A673 (cell line): ENCODE data around the gene LDB2. TPM values are rescaled to one million over a fixed set of nuclear protein-coding genes. Genes with fewer than 3 reads are reported as not detected.

Experiments
- BruUV-seq: library from RNA; stranded (reverse); fragments of 400-500 nt; replicated peaks from 2 replicates; lab custom pipeline; 2021; lab: Mats Ljungman, UMichigan
- CTCF ChIA-PET: fragments of 300-600 bp; sonication (Branson Sonifier 250); formaldehyde crosslinking; loops from one replicate; lab custom pipeline; 2022; ENCODE audit warnings: antibody characterized with exemption; lab: Charles Lee
- POLR2A ChIA-PET: fragments of 300-600 bp; sonication (Branson Sonifier 250); formaldehyde crosslinking; loops from one replicate; lab custom pipeline; 2022; ENCODE audit warnings: antibody characterized with exemption; ENCODE audit not compliant: low non-redundant PET; lab: Charles Lee
- DNase-seq: peaks from one replicate; pipeline ENCODE4 v3.0.0-alpha.2; 2015; ENCODE audit warnings: low spot score
- H3K27ac ChIP-seq: fragments of 200-600 bp; sonication (generic); 2 replicates; pipeline ENCODE4 v1.5.1; 2016; ENCODE audit warnings: mixed run types, low read depth, mild to moderate bottlenecking, mixed read lengths, antibody characterized with exemption, low read length; ENCODE audit not compliant: poor library complexity, severe bottlenecking
- H3K27me3 ChIP-seq: fragments of 200-600 bp; sonication (generic); replicated peaks from 2 replicates; pipeline ENCODE4 v1.6.1; 2017; ENCODE audit warnings: mixed run types, low read depth, mild to moderate bottlenecking, mixed read lengths, antibody characterized with exemption, low read length; ENCODE audit not compliant: insufficient read depth, poor library complexity
- H3K36me3 ChIP-seq: fragments of 200-600 bp; sonication (generic); 2 replicates; pipeline ENCODE4 v1.6.1; 2016; ENCODE audit warnings: mixed run types, mild to moderate bottlenecking, mixed read lengths, antibody characterized with exemption, low read length; ENCODE audit not compliant: insufficient read depth, poor library complexity, severe bottlenecking
- H3K4me1 ChIP-seq: fragments of 200-600 bp; sonication (generic); 2 replicates; pipeline ENCODE4 v1.6.1; 2017; ENCODE audit warnings: mixed run types, mild to moderate bottlenecking, mixed read lengths, antibody characterized with exemption, low read length; ENCODE audit not compliant: insufficient read depth, poor library complexity, severe bottlenecking
- H3K4me3 ChIP-seq: fragments of 200-600 bp; sonication (generic); 2 replicates; pipeline ENCODE4 v1.5.1; 2016; ENCODE audit warnings: low read depth, mixed run types, mild to moderate bottlenecking, mixed read lengths, low read length; ENCODE audit not compliant: poor library complexity, severe bottlenecking
- H3K9me3 ChIP-seq: fragments of 200-600 bp; sonication (generic); 2 replicates; pipeline ENCODE4 v1.6.1; 2016; ENCODE audit warnings: mixed run types, low read depth, mild to moderate bottlenecking, mixed read lengths, antibody characterized with exemption, low read length; ENCODE audit not compliant: poor library complexity, severe bottlenecking
- EZH2 ChIP-seq: fragments of 200-600 bp; sonication (generic); IDR thresholded peaks from 2 replicates; pipeline ENCODE4 v1.6.1; 2017; ENCODE audit warnings: borderline replicate concordance, low read depth, mild to moderate bottlenecking, mixed read lengths, antibody characterized with exemption, low read length; ENCODE audit not compliant: poor library complexity, severe bottlenecking
- intact Hi-C: fragments of 100-400 bp; cut with micrococcal nuclease; formaldehyde crosslinking; loops from one replicate; pipeline ENCODE4 v1.10.0; 2022; ENCODE audit not compliant: unreplicated experiment
- total RNA-seq: library from RNA; stranded (reverse); gene quantifications from 2 replicates; pipeline ENCODE4 v1.2.3, GENCODE V29; 2021
- TF ChIP-seq, protein P1 (sequence below): fragments of 300-800, 200-600 bp; sonication (generic); conservative IDR thresholded peaks from 2 replicates; pipeline ENCODE4 v1.5.1; 2017; ENCODE audit warnings: low read depth, mild to moderate bottlenecking, antibody characterized with exemption, low read length, moderate library complexity, mixed read lengths

The LDB2 gene
- total RNA-seq, 1 experiment from 2014 or later, result 47.4 TPM

- CTCF ChIA-PET, result no interaction called here
- intact Hi-C loops, result no loop called here
These were observed 304.3 kb downstream of the LDB2 start for GRCh38 chr4:16594128-16594527.

GRCh38 chr4:16593386-16593785 is 305.1 kb downstream of the LDB2 start:
- no peak for TF ChIP-seq EZH2
- TF ChIP-seq, protein P1, sequence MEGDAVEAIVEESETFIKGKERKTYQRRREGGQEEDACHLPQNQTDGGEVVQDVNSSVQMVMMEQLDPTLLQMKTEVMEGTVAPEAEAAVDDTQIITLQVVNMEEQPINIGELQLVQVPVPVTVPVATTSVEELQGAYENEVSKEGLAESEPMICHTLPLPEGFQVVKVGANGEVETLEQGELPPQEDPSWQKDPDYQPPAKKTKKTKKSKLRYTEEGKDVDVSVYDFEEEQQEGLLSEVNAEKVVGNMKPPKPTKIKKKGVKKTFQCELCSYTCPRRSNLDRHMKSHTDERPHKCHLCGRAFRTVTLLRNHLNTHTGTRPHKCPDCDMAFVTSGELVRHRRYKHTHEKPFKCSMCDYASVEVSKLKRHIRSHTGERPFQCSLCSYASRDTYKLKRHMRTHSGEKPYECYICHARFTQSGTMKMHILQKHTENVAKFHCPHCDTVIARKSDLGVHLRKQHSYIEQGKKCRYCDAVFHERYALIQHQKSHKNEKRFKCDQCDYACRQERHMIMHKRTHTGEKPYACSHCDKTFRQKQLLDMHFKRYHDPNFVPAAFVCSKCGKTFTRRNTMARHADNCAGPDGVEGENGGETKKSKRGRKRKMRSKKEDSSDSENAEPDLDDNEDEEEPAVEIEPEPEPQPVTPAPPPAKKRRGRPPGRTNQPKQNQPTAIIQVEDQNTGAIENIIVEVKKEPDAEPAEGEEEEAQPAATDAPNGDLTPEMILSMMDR, result no peak
- Histone ChIP-seq H3K27ac (no peak overlapping the region), H3K9me3 (no peaks in the 10 kb centered on the region), H3K4me1 (peaks cover 30% of the 10 kb centered on the region), H3K27me3 (no peaks in the 10 kb centered on the region), H3K36me3 (no peaks in the 10 kb centered on the region), H3K4me3 (no peak overlapping the region)
- ChIA-PET CTCF (no interaction called here), POLR2A (no interaction called here)
- no TSS peak for BruUV-seq
- DNase-seq, result no peak
- intact Hi-C loops, result no loop called here

More at GRCh38 chr4:16594128-16594527, 304.3 kb downstream of the LDB2 start:
- H3K27ac ChIP-seq, result no peak overlapping the region
- no peak for TF ChIP-seq EZH2
- no peaks in the 10 kb centered on the region for H3K9me3 ChIP-seq
- H3K36me3 ChIP-seq, result no peaks in the 10 kb centered on the region
- peaks cover 34% of the 10 kb centered on the region for H3K4me1 ChIP-seq
- no peak overlapping the region for H3K4me3 ChIP-seq
- no peak for DNase-seq
- no TSS peak for BruUV-seq
- POLR2A ChIA-PET, result no interaction called here
- H3K27me3 ChIP-seq, result no peaks in the 10 kb centered on the region

DNA sequence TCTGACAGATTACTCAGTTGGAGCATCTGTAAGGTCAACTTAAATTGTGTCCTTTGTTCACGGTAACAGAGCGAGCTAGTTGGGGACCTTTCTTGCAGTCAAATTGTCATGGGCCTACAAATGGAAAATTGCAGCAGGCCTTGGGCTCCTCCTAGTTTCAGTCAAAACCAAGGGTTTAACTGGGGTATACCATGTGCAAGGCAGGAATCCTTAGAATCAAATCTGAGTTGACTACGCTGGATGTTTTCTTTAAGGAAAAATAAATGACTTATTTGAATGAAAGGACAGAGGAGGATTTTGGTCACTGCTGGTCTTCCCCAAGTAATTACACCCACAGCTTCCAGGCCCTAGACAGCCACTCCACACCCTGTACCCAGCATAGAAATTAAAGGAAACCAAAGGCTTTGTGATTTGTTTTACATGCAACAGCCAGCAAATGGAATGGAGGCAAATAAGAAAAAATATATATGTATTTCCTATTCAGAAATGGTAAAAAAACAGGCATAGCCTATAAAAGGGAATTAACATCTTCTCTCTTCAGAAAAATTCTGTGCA is 307.1 kb downstream of the LDB2 start:
- H3K27me3 ChIP-seq, result no peaks in the 10 kb centered on the region
- no peaks in the 10 kb centered on the region for H3K9me3 ChIP-seq
- ChIA-PET CTCF (no interaction called here), POLR2A (no interaction called here)
- peaks cover 14% of the 10 kb centered on the region for H3K4me1 ChIP-seq
- TF ChIP-seq EZH2, result no peak
- TF ChIP-seq, protein P1, result no peak
- no TSS peak for BruUV-seq
- no peak for DNase-seq
- H3K27ac ChIP-seq, result no peak overlapping the region
- intact Hi-C loops, result no loop called here
- no peaks in the 10 kb centered on the region for H3K36me3 ChIP-seq
- H3K4me3 ChIP-seq, result no peak overlapping the region

GRCh38 chr4:16590797-16591196 is 307.6 kb downstream of the LDB2 start:
- TF ChIP-seq, protein P1, result no peak
- TF ChIP-seq EZH2, result no peak
- POLR2A ChIA-PET, result no interaction called here
- Histone ChIP-seq H3K36me3 (no peaks in the 10 kb centered on the region), H3K4me1 (peaks cover 14% of the 10 kb centered on the region), H3K27me3 (no peaks in the 10 kb centered on the region), H3K4me3 (no peak overlapping the region), H3K9me3 (no peaks in the 10 kb centered on the region), H3K27ac (no peak overlapping the region)
- BruUV-seq, result no TSS peak
- CTCF ChIA-PET, result no interaction called here
- DNase-seq, result peak; percentile 49
- intact Hi-C loops, result no loop called here
